Activated T-helper 17 cell treated with anti-CD3 and anti-CD28 coated beads, Interleukin-2, amount 50 U/mL, for 72 hours (primary cell): Measurements from ENCODE around the gene C10orf53. TPM values are rescaled to one million over a fixed set of nuclear protein-coding genes. Genes with fewer than 3 reads are reported as not detected.

Source experiments
- ATAC-seq: fragments of 150-1000 bp; cut with Tn5 transposase; replicated peaks from 2 replicates; pipeline ENCODE4 v1.10.0; 2021; ENCODE audit warnings: mild to moderate bottlenecking, moderate library complexity
- H3K27ac Mint-ChIP-seq: one replicate; pipeline ENCODE4 v1.8.0; 2022; ENCODE audit warnings: mixed read lengths
- H3K27me3 Mint-ChIP-seq: one replicate; pipeline ENCODE4 v1.8.0; 2022; ENCODE audit warnings: mixed read lengths
- H3K36me3 Mint-ChIP-seq: one replicate; pipeline ENCODE4 v1.8.0; 2022; ENCODE audit warnings: low read depth, mild to moderate bottlenecking, mixed read lengths
- H3K4me1 Mint-ChIP-seq: one replicate; pipeline ENCODE4 v1.8.0; 2022; ENCODE audit warnings: mixed read lengths
- H3K4me3 Mint-ChIP-seq: one replicate; pipeline ENCODE4 v1.8.0; 2022; ENCODE audit warnings: mild to moderate bottlenecking, mixed read lengths
- H3K9me3 Mint-ChIP-seq: one replicate; pipeline ENCODE4 v1.8.0; 2022; ENCODE audit warnings: mixed read lengths
- total RNA-seq, 2 donors: library from RNA; stranded (reverse); gene quantifications; one replicate each; pipeline ENCODE4 v1.2.3, GENCODE V29; 2022

C10orf53 gene
- total RNA-seq: not detected

GRCh38 chr10:49679480-49679893, at the start of gene C10orf53:
TSS of gene C10orf53 (plus strand) at chr10:49679651. CDS start at chr10:49679698, 47 bp downstream.
- ATAC-seq: peak; percentile 53
- Mint-ChIP-seq H3K4me3 (no peak within 1 kb of the TSS), H3K27me3 (peaks cover 50% of the 10 kb centered on the region)

GRCh38 chr10:49631975-49632374, 47.5 kb upstream of the C10orf53 start:
- Mint-ChIP-seq H3K9me3 (no peaks in the 10 kb centered on the region), H3K4me1 (no peaks in the 10 kb centered on the region), H3K27me3 (peaks cover 2% of the 10 kb centered on the region), H3K27ac (no peak overlapping the region), H3K4me3 (no peak overlapping the region), H3K36me3 (no peaks in the 10 kb centered on the region)
- ATAC-seq: no peak

More at GRCh38 chr10:49679480-49679893, at the start of gene C10orf53:
- Mint-ChIP-seq H3K27ac (no peak within 1 kb of the TSS), H3K9me3 (peaks cover 11% of the 10 kb centered on the region), H3K4me1 (no peaks in the 10 kb centered on the region), H3K36me3 (no peaks in the 10 kb centered on the region)

- H3K4me3 Mint-ChIP-seq: no peak overlapping the region
These were observed 46.8 kb upstream of the C10orf53 start for GRCh38 chr10:49632406-49633317.

GRCh38 chr10:49633327-49634068, 46.0 kb upstream of the C10orf53 start:
- no peaks in the 10 kb centered on the region for H3K9me3 Mint-ChIP-seq
- no peak overlapping the region for H3K4me3 Mint-ChIP-seq
- H3K27me3 Mint-ChIP-seq: peaks cover 11% of the 10 kb centered on the region
- no peaks in the 10 kb centered on the region for H3K36me3 Mint-ChIP-seq
- no peaks in the 10 kb centered on the region for H3K4me1 Mint-ChIP-seq
- H3K27ac Mint-ChIP-seq: no peak overlapping the region
- no peak for ATAC-seq

More at GRCh38 chr10:49632406-49633317, 46.8 kb upstream of the C10orf53 start:
- Mint-ChIP-seq H3K36me3 (no peaks in the 10 kb centered on the region), H3K4me1 (no peaks in the 10 kb centered on the region), H3K27ac (no peak overlapping the region), H3K9me3 (no peaks in the 10 kb centered on the region), H3K27me3 (peaks cover 8% of the 10 kb centered on the region)
- peak; percentile 19 for ATAC-seq

- Mint-ChIP-seq H3K27ac (no peak overlapping the region), H3K4me3 (no peak overlapping the region), H3K36me3 (no peaks in the 10 kb centered on the region), H3K27me3 (peaks cover 11% of the 10 kb centered on the region), H3K4me1 (no peaks in the 10 kb centered on the region), H3K9me3 (no peaks in the 10 kb centered on the region)
- ATAC-seq: no peak
These were observed 45.3 kb upstream of the C10orf53 start for GRCh38 chr10:49634069-49634660.

GRCh38 chr10:49642311-49642710, 37.1 kb upstream of the C10orf53 start:
- peaks cover 41% of the 10 kb centered on the region for H3K27me3 Mint-ChIP-seq
- no peak overlapping the region for H3K4me3 Mint-ChIP-seq
- no peak for ATAC-seq
- H3K9me3 Mint-ChIP-seq: no peaks in the 10 kb centered on the region
- no peaks in the 10 kb centered on the region for H3K4me1 Mint-ChIP-seq
- no peak overlapping the region for H3K27ac Mint-ChIP-seq
- no peaks in the 10 kb centered on the region for H3K36me3 Mint-ChIP-seq

- Mint-ChIP-seq H3K27ac (no peak overlapping the region), H3K27me3 (peaks cover 41% of the 10 kb centered on the region), H3K9me3 (no peaks in the 10 kb centered on the region), H3K4me1 (no peaks in the 10 kb centered on the region), H3K36me3 (no peaks in the 10 kb centered on the region), H3K4me3 (no peak overlapping the region)
- no peak for ATAC-seq
These were observed 36.0 kb upstream of the C10orf53 start for GRCh38 chr10:49643241-49644034.

GRCh38 chr10:49644035-49644646, 35.3 kb upstream of the C10orf53 start:
- H3K4me1 Mint-ChIP-seq: no peaks in the 10 kb centered on the region
- ATAC-seq: no peak
- no peaks in the 10 kb centered on the region for H3K9me3 Mint-ChIP-seq
- no peak overlapping the region for H3K4me3 Mint-ChIP-seq
- H3K36me3 Mint-ChIP-seq: no peaks in the 10 kb centered on the region
- no peak overlapping the region for H3K27ac Mint-ChIP-seq
- peaks cover 42% of the 10 kb centered on the region for H3K27me3 Mint-ChIP-seq

- no peak overlapping the region for H3K4me3 Mint-ChIP-seq
- no peak overlapping the region for H3K27ac Mint-ChIP-seq
- H3K4me1 Mint-ChIP-seq: no peaks in the 10 kb centered on the region
- no peaks in the 10 kb centered on the region for H3K36me3 Mint-ChIP-seq
- no peak for ATAC-seq
- H3K27me3 Mint-ChIP-seq: peaks cover 38% of the 10 kb centered on the region
- H3K9me3 Mint-ChIP-seq: no peaks in the 10 kb centered on the region
These were observed 34.0 kb upstream of the C10orf53 start for GRCh38 chr10:49645417-49645816.

- H3K27me3 Mint-ChIP-seq: peaks cover 36% of the 10 kb centered on the region
- ATAC-seq: no peak
- no peaks in the 10 kb centered on the region for H3K9me3 Mint-ChIP-seq
- H3K27ac Mint-ChIP-seq: no peak overlapping the region
- no peaks in the 10 kb centered on the region for H3K36me3 Mint-ChIP-seq
- H3K4me1 Mint-ChIP-seq: no peaks in the 10 kb centered on the region
- H3K4me3 Mint-ChIP-seq: no peak overlapping the region
These were observed 33.3 kb upstream of the C10orf53 start for GRCh38 chr10:49645871-49646870.

GRCh38 chr10:49647554-49647953, 31.9 kb upstream of the C10orf53 start:
- no peak overlapping the region for H3K4me3 Mint-ChIP-seq
- H3K4me1 Mint-ChIP-seq: no peaks in the 10 kb centered on the region
- no peaks in the 10 kb centered on the region for H3K36me3 Mint-ChIP-seq
- ATAC-seq: no peak
- H3K9me3 Mint-ChIP-seq: no peaks in the 10 kb centered on the region
- peaks cover 30% of the 10 kb centered on the region for H3K27me3 Mint-ChIP-seq
- no peak overlapping the region for H3K27ac Mint-ChIP-seq

GRCh38 chr10:49647985-49648795, 31.3 kb upstream of the C10orf53 start:
- H3K4me1 Mint-ChIP-seq: no peaks in the 10 kb centered on the region
- ATAC-seq: no peak
- peaks cover 29% of the 10 kb centered on the region for H3K27me3 Mint-ChIP-seq
- H3K9me3 Mint-ChIP-seq: no peaks in the 10 kb centered on the region
- no peak overlapping the region for H3K27ac Mint-ChIP-seq
- H3K36me3 Mint-ChIP-seq: no peaks in the 10 kb centered on the region
- H3K4me3 Mint-ChIP-seq: no peak overlapping the region
